HG03460 (cell line): ENCODE data around the gene CD27.
"Not testable (repeated sequence)": the region's sequence is repeated elsewhere in the genome, so short reads cannot be mapped to it uniquely, and the experiment has no call there.

Experiments
- ATAC-seq: cut with Tn5 transposase; IDR thresholded peaks from one replicate; pipeline ENCODE4 v1.9.1; 2021; ENCODE audit not compliant: unreplicated experiment

Gene CD27

GRCh38 chr12:6478416-6478815, 33.7 kb downstream of the CD27 start:
- no peak for ATAC-seq

GRCh38 chr12:6488240-6488639, 43.5 kb downstream of the CD27 start:
- ATAC-seq = no peak

GRCh38 chr12:6489449-6489848, 44.7 kb downstream of the CD27 start:
- no peak for ATAC-seq

DNA sequence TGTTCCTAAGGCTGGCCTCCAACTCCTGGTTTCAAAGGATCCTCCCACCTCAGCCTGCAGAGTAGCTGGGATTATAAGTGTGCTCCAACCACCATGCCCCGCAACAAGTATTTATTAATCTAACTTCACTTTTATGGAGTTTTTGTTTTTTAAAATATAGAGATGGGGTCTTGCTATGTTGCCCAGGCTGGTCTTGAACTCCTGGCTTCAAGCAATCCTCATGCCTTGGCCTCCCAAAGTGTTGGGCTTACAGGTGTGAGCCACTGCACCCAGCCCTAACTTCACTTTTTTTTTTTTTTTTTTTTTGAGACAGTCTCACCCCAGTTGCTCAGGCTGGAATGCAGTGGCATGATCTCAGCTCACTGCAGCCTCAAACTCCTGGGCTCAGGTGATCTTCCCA, 45.9 kb downstream of the CD27 start:
- ATAC-seq = not testable (repeated sequence)

- ATAC-seq = peak; percentile 69
Measured at GRCh38 chr12:6492838-6493496, 48.2 kb downstream of the CD27 start, which contains the start of gene MRPL51. TSS of gene MRPL51 (minus strand) at chr12:6493262. CDS start at chr12:6493136, 126 bp downstream.

DNA sequence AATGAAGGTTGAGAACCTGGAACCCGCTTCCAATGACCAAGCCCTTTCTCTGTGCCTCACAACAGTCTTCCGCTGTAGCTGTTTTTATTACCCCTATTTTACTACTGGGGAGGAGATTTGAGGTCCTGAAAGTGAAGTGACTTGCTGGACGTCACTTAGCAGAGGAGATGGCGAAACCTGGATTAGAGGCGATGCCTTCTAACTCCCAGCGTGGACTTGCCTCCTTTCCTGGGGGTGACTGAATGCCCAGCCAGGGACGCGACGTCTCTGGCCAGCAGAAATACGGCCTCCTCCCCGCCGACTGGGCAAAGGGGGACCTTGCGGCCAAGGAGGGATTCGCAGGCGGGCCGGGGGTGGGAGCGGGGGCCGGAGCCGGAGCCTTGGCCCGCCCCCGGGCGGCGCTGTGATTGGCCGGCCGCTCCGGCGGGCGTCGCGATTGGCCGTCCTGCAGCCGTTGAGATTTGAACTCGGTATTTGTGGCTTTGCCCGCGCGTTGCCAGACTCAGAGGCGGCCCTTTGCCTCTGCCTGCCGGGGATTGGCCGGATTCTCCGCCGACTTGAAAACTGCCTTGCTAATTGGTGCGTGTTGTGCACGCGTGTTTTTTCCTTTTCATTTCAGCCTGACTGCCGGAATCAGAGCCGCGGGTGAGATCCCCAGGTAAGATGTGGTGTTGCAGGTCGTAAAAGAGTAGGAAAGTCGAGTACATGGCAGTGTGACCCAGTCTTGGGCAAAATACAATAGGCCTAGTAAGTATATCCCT, 48.9 kb downstream of the CD27 start, which contains the start of gene NCAPD2:
Gene NCAPD2 (plus strand): TSS at position 606 of the 761 bp plus-strand sequence. CDS start 997 bp downstream, outside the sequence.
- ATAC-seq = peak; percentile 78

GRCh38 chr12:6494258-6494743, 49.5 kb downstream of the CD27 start:
- peak; percentile 26 for ATAC-seq

GRCh38 chr12:6494968-6495367, 50.2 kb downstream of the CD27 start:
- no peak for ATAC-seq

GRCh38 chr12:6497291-6497690, 52.5 kb downstream of the CD27 start:
- not testable (repeated sequence) for ATAC-seq

DNA sequence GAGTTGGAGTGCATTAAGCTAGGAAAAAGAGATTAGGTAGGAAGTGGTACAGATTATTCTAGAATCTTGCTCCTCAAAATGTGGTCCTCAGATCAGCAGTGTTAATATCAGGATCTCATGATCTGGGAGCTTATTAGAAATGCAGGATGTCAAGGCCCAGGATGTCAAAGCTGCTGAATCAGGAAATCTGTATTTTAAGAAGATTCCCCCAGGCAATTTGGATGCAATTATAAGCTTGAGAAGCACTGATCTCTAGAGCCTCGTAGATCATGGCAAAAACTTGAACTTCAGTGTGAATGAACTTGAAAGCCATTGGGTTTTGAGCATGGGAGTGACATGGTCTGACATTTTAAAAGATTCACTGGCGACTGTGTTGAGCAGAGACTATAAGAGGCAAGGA, 55.7 kb downstream of the CD27 start:
- no peak for ATAC-seq
